ENCODE measurements around the gene MOXD1.

- no peak for TF ChIP-seq POLR2A (IDR thresholded peaks at IDR 0.05)
- TF ChIP-seq POLR2AphosphoS5 (IDR thresholded peaks at IDR 0.05): no peak
- no peak for TF ChIP-seq CTCF (IDR thresholded peaks at IDR 0.05)
Observed at GRCh38 chr6:132344811-132345210, 56.5 kb downstream of the MOXD1 start.

Data from stomach (tissue), 4 donors.